ENCODE results near the gene PITX2.
A peak's percentile ranks its signal among the peaks of the same experiment; 100 is the strongest.

DNA sequence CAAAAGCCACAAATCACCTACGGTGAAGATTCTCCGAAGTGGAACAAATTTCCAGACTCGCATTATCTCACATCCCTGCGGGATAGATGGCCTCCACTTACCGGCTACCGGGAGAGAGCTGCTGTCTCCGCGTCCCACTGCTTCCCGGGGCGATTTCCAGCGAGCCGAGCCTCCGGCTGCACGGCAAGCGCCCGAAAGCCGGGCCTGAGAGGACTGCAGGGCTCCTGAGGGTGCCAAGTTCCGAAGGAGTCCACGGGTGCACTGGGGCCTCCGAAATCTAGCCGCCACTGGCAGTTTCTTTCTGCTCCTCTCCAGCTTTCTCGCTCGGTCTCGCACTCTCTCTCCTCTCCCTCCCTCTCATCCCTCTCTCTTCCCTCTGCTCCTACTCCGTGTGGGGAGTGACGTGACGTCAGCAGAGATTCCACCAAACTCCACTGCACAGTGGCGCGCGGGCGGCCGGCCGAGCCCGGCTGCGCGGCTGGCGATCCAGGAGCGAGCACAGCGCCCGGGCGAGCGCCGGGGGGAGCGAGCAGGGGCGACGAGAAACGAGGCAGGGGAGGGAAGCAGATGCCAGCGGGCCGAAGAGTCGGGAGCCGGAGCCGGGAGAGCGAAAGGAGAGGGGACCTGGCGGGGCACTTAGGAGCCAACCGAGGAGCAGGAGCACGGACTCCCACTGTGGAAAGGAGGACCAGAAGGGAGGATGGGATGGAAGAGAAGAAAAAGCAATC is 14.0 kb upstream of the PITX2 start:
- TF ChIP-seq POLR2AphosphoS5 (IDR thresholded peaks at IDR 0.05; ENCODE audit: low read depth) = no peak
- TF ChIP-seq, protein P1, sequence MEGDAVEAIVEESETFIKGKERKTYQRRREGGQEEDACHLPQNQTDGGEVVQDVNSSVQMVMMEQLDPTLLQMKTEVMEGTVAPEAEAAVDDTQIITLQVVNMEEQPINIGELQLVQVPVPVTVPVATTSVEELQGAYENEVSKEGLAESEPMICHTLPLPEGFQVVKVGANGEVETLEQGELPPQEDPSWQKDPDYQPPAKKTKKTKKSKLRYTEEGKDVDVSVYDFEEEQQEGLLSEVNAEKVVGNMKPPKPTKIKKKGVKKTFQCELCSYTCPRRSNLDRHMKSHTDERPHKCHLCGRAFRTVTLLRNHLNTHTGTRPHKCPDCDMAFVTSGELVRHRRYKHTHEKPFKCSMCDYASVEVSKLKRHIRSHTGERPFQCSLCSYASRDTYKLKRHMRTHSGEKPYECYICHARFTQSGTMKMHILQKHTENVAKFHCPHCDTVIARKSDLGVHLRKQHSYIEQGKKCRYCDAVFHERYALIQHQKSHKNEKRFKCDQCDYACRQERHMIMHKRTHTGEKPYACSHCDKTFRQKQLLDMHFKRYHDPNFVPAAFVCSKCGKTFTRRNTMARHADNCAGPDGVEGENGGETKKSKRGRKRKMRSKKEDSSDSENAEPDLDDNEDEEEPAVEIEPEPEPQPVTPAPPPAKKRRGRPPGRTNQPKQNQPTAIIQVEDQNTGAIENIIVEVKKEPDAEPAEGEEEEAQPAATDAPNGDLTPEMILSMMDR (conservative IDR thresholded peaks at IDR 0.05; ENCODE audit: low read depth in 2 of 2) = no peak
- peak; percentile 71 for TF ChIP-seq EZH2 (IDR thresholded peaks at IDR 0.05; ENCODE audit: low read depth, unreplicated experiment)
- no peak for TF ChIP-seq STAT1 (IDR thresholded peaks at IDR 0.05; ENCODE audit: unreplicated experiment)
- no peak for TF ChIP-seq EZH2phosphoT487 (IDR thresholded peaks at IDR 0.05; ENCODE audit: unreplicated experiment)
- TF ChIP-seq ZNF114 (CRISPR knock-in tag; IDR thresholded peaks at IDR 0.05) = no peak
- TF ChIP-seq, protein P2, sequence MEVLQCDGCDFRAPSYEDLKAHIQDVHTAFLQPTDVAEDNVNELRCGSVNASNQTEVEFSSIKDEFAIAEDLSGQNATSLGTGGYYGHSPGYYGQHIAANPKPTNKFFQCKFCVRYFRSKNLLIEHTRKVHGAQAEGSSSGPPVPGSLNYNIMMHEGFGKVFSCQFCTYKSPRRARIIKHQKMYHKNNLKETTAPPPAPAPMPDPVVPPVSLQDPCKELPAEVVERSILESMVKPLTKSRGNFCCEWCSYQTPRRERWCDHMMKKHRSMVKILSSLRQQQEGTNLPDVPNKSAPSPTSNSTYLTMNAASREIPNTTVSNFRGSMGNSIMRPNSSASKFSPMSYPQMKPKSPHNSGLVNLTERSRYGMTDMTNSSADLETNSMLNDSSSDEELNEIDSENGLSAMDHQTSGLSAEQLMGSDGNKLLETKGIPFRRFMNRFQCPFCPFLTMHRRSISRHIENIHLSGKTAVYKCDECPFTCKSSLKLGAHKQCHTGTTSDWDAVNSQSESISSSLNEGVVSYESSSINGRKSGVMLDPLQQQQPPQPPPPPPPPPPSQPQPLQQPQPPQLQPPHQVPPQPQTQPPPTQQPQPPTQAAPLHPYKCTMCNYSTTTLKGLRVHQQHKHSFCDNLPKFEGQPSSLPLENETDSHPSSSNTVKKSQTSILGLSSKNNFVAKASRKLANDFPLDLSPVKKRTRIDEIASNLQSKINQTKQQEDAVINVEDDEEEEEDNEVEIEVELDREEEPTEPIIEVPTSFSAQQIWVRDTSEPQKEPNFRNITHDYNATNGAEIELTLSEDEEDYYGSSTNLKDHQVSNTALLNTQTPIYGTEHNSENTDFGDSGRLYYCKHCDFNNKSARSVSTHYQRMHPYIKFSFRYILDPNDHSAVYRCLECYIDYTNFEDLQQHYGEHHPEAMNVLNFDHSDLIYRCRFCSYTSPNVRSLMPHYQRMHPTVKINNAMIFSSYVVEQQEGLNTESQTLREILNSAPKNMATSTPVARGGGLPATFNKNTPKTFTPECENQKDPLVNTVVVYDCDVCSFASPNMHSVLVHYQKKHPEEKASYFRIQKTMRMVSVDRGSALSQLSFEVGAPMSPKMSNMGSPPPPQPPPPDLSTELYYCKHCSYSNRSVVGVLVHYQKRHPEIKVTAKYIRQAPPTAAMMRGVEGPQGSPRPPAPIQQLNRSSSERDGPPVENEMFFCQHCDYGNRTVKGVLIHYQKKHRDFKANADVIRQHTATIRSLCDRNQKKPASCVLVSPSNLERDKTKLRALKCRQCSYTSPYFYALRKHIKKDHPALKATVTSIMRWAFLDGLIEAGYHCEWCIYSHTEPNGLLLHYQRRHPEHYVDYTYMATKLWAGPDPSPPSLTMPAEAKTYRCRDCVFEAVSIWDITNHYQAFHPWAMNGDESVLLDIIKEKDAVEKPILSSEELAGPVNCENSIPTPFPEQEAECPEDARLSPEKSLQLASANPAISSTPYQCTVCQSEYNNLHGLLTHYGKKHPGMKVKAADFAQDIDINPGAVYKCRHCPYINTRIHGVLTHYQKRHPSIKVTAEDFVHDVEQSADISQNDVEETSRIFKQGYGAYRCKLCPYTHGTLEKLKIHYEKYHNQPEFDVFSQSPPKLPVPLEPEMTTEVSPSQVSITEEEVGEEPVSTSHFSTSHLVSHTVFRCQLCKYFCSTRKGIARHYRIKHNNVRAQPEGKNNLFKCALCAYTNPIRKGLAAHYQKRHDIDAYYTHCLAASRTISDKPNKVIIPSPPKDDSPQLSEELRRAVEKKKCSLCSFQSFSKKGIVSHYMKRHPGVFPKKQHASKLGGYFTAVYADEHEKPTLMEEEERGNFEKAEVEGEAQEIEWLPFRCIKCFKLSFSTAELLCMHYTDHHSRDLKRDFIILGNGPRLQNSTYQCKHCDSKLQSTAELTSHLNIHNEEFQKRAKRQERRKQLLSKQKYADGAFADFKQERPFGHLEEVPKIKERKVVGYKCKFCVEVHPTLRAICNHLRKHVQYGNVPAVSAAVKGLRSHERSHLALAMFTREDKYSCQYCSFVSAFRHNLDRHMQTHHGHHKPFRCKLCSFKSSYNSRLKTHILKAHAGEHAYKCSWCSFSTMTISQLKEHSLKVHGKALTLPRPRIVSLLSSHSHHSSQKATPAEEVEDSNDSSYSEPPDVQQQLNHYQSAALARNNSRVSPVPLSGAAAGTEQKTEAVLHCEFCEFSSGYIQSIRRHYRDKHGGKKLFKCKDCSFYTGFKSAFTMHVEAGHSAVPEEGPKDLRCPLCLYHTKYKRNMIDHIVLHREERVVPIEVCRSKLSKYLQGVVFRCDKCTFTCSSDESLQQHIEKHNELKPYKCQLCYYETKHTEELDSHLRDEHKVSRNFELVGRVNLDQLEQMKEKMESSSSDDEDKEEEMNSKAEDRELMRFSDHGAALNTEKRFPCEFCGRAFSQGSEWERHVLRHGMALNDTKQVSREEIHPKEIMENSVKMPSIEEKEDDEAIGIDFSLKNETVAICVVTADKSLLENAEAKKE (CRISPR knock-in tag; IDR thresholded peaks at IDR 0.05) = no peak
- TF ChIP-seq, protein P3, sequence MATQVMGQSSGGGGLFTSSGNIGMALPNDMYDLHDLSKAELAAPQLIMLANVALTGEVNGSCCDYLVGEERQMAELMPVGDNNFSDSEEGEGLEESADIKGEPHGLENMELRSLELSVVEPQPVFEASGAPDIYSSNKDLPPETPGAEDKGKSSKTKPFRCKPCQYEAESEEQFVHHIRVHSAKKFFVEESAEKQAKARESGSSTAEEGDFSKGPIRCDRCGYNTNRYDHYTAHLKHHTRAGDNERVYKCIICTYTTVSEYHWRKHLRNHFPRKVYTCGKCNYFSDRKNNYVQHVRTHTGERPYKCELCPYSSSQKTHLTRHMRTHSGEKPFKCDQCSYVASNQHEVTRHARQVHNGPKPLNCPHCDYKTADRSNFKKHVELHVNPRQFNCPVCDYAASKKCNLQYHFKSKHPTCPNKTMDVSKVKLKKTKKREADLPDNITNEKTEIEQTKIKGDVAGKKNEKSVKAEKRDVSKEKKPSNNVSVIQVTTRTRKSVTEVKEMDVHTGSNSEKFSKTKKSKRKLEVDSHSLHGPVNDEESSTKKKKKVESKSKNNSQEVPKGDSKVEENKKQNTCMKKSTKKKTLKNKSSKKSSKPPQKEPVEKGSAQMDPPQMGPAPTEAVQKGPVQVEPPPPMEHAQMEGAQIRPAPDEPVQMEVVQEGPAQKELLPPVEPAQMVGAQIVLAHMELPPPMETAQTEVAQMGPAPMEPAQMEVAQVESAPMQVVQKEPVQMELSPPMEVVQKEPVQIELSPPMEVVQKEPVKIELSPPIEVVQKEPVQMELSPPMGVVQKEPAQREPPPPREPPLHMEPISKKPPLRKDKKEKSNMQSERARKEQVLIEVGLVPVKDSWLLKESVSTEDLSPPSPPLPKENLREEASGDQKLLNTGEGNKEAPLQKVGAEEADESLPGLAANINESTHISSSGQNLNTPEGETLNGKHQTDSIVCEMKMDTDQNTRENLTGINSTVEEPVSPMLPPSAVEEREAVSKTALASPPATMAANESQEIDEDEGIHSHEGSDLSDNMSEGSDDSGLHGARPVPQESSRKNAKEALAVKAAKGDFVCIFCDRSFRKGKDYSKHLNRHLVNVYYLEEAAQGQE (IDR thresholded peaks at IDR 0.05; ENCODE audit: unreplicated experiment) = no peak
- no peak for TF ChIP-seq JUNB (IDR thresholded peaks at IDR 0.05; ENCODE audit: unreplicated experiment)
- peak; percentile 92 for TF ChIP-seq CREB1 (CRISPR knock-in tag; IDR thresholded peaks at IDR 0.05; ENCODE audit: low read depth)
- TF ChIP-seq, protein P4, sequence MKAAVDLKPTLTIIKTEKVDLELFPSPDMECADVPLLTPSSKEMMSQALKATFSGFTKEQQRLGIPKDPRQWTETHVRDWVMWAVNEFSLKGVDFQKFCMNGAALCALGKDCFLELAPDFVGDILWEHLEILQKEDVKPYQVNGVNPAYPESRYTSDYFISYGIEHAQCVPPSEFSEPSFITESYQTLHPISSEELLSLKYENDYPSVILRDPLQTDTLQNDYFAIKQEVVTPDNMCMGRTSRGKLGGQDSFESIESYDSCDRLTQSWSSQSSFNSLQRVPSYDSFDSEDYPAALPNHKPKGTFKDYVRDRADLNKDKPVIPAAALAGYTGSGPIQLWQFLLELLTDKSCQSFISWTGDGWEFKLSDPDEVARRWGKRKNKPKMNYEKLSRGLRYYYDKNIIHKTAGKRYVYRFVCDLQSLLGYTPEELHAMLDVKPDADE (IDR thresholded peaks at IDR 0.05) = no peak
- TF ChIP-seq NANOG (IDR thresholded peaks at IDR 0.05; ENCODE audit: borderline replicate concordance) = no peak
- no peak for TF ChIP-seq ZNF331 (CRISPR knock-in tag; IDR thresholded peaks at IDR 0.05; ENCODE audit: low read depth)
